H1 (cell line): ENCODE measurements around the gene SPINDOC. TPM values are rescaled to one million over a fixed set of nuclear protein-coding genes. Genes with fewer than 3 reads are reported as not detected.

Source experiments
- BRCA1 ChIP-seq: IDR thresholded peaks from 2 replicates; pipeline ENCODE4 v1.6.1; 2012; ENCODE audit warnings: low read depth, low read length, improper control_type of control experiment
- CEBPB ChIP-seq: IDR thresholded peaks from 2 replicates; pipeline ENCODE4 v1.6.1; 2012; ENCODE audit warnings: low read depth, low read length
- CHD2 ChIP-seq: IDR thresholded peaks from 2 replicates; pipeline ENCODE4 v1.6.1; 2012; ENCODE audit warnings: low read length, improper control_type of control experiment
- CREB1 ChIP-seq: IDR thresholded peaks from 2 replicates; pipeline ENCODE4 v1.6.1; 2012; ENCODE audit warnings: inconsistent platforms
- E2F6 ChIP-seq: IDR thresholded peaks from 2 replicates; pipeline ENCODE4 v1.6.1; 2012; ENCODE audit warnings: inconsistent platforms
- GABPA ChIP-seq: IDR thresholded peaks from 2 replicates; pipeline ENCODE4 v1.6.1; 2011; ENCODE audit warnings: mild to moderate bottlenecking, low read length, moderate library complexity, borderline replicate concordance; ENCODE audit not compliant: insufficient read depth
- GTF2F1 ChIP-seq: IDR thresholded peaks from 2 replicates; pipeline ENCODE4 v1.6.1; 2012; ENCODE audit warnings: low read depth, low read length, improper control_type of control experiment, borderline replicate concordance
- HDAC2 ChIP-seq, 2 experiments: fragments of 300-600 bp in 1 of 2; sonication (generic) in 1 of 2; IDR thresholded peaks; 2 replicates each; pipeline ENCODE4 v1.6.1; 2011 to 2012; ENCODE audit warnings: low read depth in 2 of 2, low read length in 2 of 2, mild to moderate bottlenecking in 2 of 2, moderate library complexity in 2 of 2, borderline replicate concordance in 1 of 2, inconsistent platforms in 1 of 2
- HDAC6 ChIP-seq: IDR thresholded peaks from one replicate; pipeline ENCODE4 v1.7.1; 2012; ENCODE audit warnings: low read depth, mild to moderate bottlenecking, inconsistent platforms, low read length, moderate library complexity
- KDM5A ChIP-seq: fragments of 200-600 bp; IDR thresholded peaks from 2 replicates; pipeline ENCODE4 v1.7.1; 2012; ENCODE audit warnings: mild to moderate bottlenecking, low read length, inconsistent platforms, mixed read lengths
- MAFK ChIP-seq: IDR thresholded peaks from 2 replicates; pipeline ENCODE4 v1.6.1; 2012; ENCODE audit warnings: low read depth, mild to moderate bottlenecking, improper control_type of control experiment, low read length
- MAX ChIP-seq: IDR thresholded peaks from 2 replicates; pipeline ENCODE4 v1.6.1; 2012; ENCODE audit warnings: inconsistent platforms
- POU5F1 ChIP-seq: IDR thresholded peaks from 2 replicates; pipeline ENCODE4 v1.6.1; 2011; ENCODE audit warnings: low read depth, mild to moderate bottlenecking, low read length, moderate library complexity
- RFX5 ChIP-seq: IDR thresholded peaks from 2 replicates; pipeline ENCODE4 v1.6.1; 2011; ENCODE audit warnings: low read depth, low read length, improper control_type of control experiment, borderline replicate concordance
- RNF2 ChIP-seq: fragments of 200-900, 300-1000 bp; sonication (generic); IDR thresholded peaks from 2 replicates; pipeline ENCODE4 v1.7.1; 2016; ENCODE audit warnings: borderline replicate concordance, low read depth, mild to moderate bottlenecking, antibody characterized with exemption, low read length; ENCODE audit not compliant: poor library complexity, severe bottlenecking; ENCODE audit errors: missing control alignments
- SIN3A ChIP-seq, 2 experiments: IDR thresholded peaks in 1 of 2; conservative IDR thresholded peaks in 1 of 2; 2 replicates each; pipeline ENCODE4 v1.6.1; 2011 to 2012; ENCODE audit warnings: low read length in 2 of 2, improper control_type of control experiment in 1 of 2, low read depth in 1 of 2, mild to moderate bottlenecking in 1 of 2
- SP4 ChIP-seq: IDR thresholded peaks from 2 replicates; pipeline ENCODE4 v1.6.1; 2012; ENCODE audit warnings: low read length, inconsistent platforms
- SRF ChIP-seq: IDR thresholded peaks from 2 replicates; pipeline ENCODE4 v1.6.1; 2011; ENCODE audit warnings: mild to moderate bottlenecking, low read depth, low read length, moderate library complexity
- SUZ12 ChIP-seq: fragments of 200-600 bp; sonication (generic); IDR thresholded peaks from 2 replicates; pipeline ENCODE4 v1.6.1; 2012; ENCODE audit warnings: mild to moderate bottlenecking, inconsistent platforms, low read length, moderate library complexity, mixed read lengths
- TAF1 ChIP-seq: IDR thresholded peaks from 2 replicates; pipeline ENCODE4 v1.6.1; 2011; ENCODE audit warnings: mild to moderate bottlenecking, low read depth, low read length
- TAF7 ChIP-seq: optimal IDR thresholded peaks from 2 replicates; pipeline ENCODE3; 2011; ENCODE audit warnings: low read depth, mild to moderate bottlenecking, inconsistent platforms, low read length, moderate library complexity, borderline replicate concordance
- YY1 ChIP-seq: IDR thresholded peaks from 2 replicates; pipeline ENCODE4 v1.6.1; 2011; ENCODE audit warnings: low read depth, mild to moderate bottlenecking, low read length
- polyA plus RNA-seq, 7 experiments: library from polyadenylated mRNA; depleted of rRNA in 3 of 7; stranded (reverse) in 5 of 7; unstranded in 2 of 7; fragments of >200 nt in 5 of 7; fragments of 200-250 nt in 2 of 7; gene quantifications; 1 replicate in 5 of 7; 2 replicates in 1 of 7; 4 replicates in 1 of 7; pipeline versions ENCODE4 v1.2.1 to v1.2.3, GENCODE V29; 2011 to 2013; ENCODE audit warnings: missing spikeins in 2 of 7, mixed read lengths in 2 of 7
- total RNA-seq: library from RNA; stranded (reverse); fragmentation: NEBNext Ultra II Directional; extraction: Animal tissue kit (Norgen Biotek cat#: 25700); gene quantifications from 2 replicates; pipeline ENCODE4 v1.2.1, GENCODE V29; 2021

SPINDOC gene
- total and polyA plus RNA-seq, 2 of the 8 experiments (the other 6 are each of a cell fraction or from before 2014, with no cell fraction given) = 78.7 to 99.7 TPM

DNA sequence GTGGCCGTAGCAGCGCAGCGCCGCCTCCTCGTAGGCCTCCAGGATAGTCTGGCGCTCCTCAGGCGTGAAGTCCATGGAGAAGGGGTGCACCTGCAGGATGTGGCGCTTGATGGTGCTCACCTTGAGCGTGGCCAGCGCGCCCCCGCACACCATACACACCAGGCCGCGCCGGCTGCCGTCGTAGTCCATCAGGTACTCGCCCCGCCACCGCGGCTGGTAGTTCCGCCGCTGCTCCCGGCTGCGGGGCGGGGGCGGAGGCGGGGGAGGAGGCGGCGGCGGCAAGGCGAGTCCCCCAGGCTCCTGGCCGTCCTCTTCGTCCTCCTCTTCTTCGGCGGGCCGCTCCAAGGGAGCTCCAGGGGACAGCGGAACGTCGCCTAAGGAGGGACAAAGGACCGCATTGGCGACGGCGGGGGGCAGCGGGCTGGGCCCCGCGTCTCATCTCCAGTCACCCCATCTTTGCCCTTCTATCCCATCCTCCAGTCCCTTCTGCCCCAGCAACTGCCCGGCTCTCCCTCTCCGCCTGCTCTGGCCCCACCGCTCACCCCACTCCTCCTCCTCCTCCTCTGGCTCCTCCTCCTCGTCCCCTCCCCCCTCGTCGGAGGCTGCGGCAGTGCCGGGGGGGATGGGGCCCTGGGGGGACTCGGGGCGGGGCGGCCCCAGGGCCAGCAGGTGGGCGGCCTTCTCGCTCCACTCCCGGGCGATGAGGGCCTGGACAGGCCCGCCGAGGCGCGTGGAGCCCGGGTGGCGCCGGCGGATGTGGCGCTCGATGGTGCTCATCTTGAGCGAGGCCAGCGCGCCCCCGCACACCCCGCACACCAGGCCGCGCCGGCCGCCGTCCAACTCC, 49.5 kb upstream of the SPINDOC start (continued):
- TF ChIP-seq CREB1 (peak; percentile 51; the same call in 1 of the 2 replicates), TAF7 (peak; percentile 30), E2F6 (0 out of 2 replicates have a peak, but pooled peaks have one; percentile 37), GTF2F1 (no peak), RFX5 (no peak), CEBPB (no peak), GABPA (no peak), HDAC6 (no peak), TAF1 (peak; percentile 91), YY1 (no peak), SIN3A (conservative IDR thresholded peaks at IDR 0.05 in 1 of 2, IDR thresholded peaks at IDR 0.05 in 1 of 2; ENCODE audit: low read depth in 1 of 2, low read length in 2 of 2) (peak in 1 of 2 experiments; percentile 44; a peak in 1 of 4 replicates), RNF2 (no peak), HDAC2 (IDR thresholded peaks at IDR 0.05; ENCODE audit: borderline replicate concordance in 1 of 2, low read depth in 2 of 2, low read length in 2 of 2) (no peak), MAFK (no peak), SRF (no peak), BRCA1 (no peak), POU5F1 (no peak), MAX (no peak; the same call in 1 of the 2 replicates), SUZ12 (no peak), KDM5A (no peak), SP4 (no peak), CHD2 (no peak)
